Smooth muscle cell (in vitro differentiated cells): Measurements from ENCODE around the gene ROCK2. TPM values are rescaled to one million over a fixed set of nuclear protein-coding genes. Genes with fewer than 3 reads are reported as not detected.
"Not testable (repeated sequence)": the region's sequence is repeated elsewhere in the genome, so short reads cannot be mapped to it uniquely, and the experiment has no call there.

ENCODE experiments used
- DNase-seq: peaks from one replicate; lab custom pipeline; 2025; ENCODE audit not compliant: unreplicated experiment; lab: John Stamatoyannopoulos, UW
- H2AFZ ChIP-seq: fragments of 200-600 bp; sonication (generic); 2 replicates; pipeline ENCODE4 v1.6.0; 2016; ENCODE audit warnings: antibody characterized with exemption, low read depth, mild to moderate bottlenecking
- H3F3A ChIP-seq: fragments of 200-600 bp; sonication (generic); 2 replicates; pipeline ENCODE4 v1.6.0; 2017; ENCODE audit warnings: antibody characterized with exemption, low read depth
- H3K27ac ChIP-seq: fragments of 200-600 bp; sonication (generic); 2 replicates; pipeline ENCODE4 v1.5.1; 2016; ENCODE audit warnings: low read depth, mild to moderate bottlenecking
- H3K27me3 ChIP-seq: fragments of 200-600 bp; sonication (generic); 2 replicates; pipeline ENCODE4 v1.6.1; 2016; ENCODE audit warnings: low read depth, mild to moderate bottlenecking
- H3K36me3 ChIP-seq: fragments of 200-600 bp; sonication (generic); 2 replicates; pipeline ENCODE4 v1.5.1; 2016; ENCODE audit warnings: low read depth
- H3K4me1 ChIP-seq: fragments of 200-600 bp; sonication (generic); 2 replicates; pipeline ENCODE4 v1.5.1; 2016; ENCODE audit warnings: low read depth
- H3K4me2 ChIP-seq: fragments of 200-600 bp; sonication (generic); 2 replicates; pipeline ENCODE4 v1.6.0; 2016; ENCODE audit warnings: mild to moderate bottlenecking
- H3K4me3 ChIP-seq: fragments of 200-600 bp; sonication (generic); 2 replicates; pipeline ENCODE4 v1.5.1; 2016; ENCODE audit warnings: mild to moderate bottlenecking
- H3K79me2 ChIP-seq: fragments of 200-600 bp; sonication (generic); 2 replicates; pipeline ENCODE4 v1.6.0; 2016; ENCODE audit warnings: low read depth, mild to moderate bottlenecking
- H3K9ac ChIP-seq: fragments of 200-600 bp; sonication (generic); 2 replicates; pipeline ENCODE4 v1.6.0; 2016; ENCODE audit warnings: low read depth
- H3K9me3 ChIP-seq: fragments of 200-600 bp; sonication (generic); replicated peaks from 2 replicates; pipeline ENCODE4 v1.5.1; 2016; ENCODE audit warnings: low read depth
- H4K20me1 ChIP-seq: fragments of 200-600 bp; sonication (generic); 2 replicates; pipeline ENCODE4 v1.6.0; 2016; ENCODE audit warnings: low read depth
- CTCF ChIP-seq: fragments of 200-600 bp; sonication (generic); IDR thresholded peaks from 2 replicates; pipeline ENCODE4 v1.5.1; 2017; ENCODE audit warnings: borderline replicate concordance, mild to moderate bottlenecking, antibody characterized with exemption; ENCODE audit not compliant: insufficient read depth, poor library complexity, severe bottlenecking
- WGBS: methylation state at CpG from one replicate; pipeline ENCODE4 v1.1.7; 2016; ENCODE audit warnings: low lambda C conversion rate; 5-methylcytosine and 5-hydroxymethylcytosine counted together
- polyA plus RNA-seq: library from polyadenylated mRNA; unstranded; fragments of >200 nt; fragmentation: Nextera tagmentation; extraction: Ambion mirVana; gene quantifications from 2 replicates; pipeline ENCODE4 v1.2.1, GENCODE V29; 2016
- total RNA-seq: library from RNA; depleted of rRNA; stranded (reverse); fragments of >200 nt; gene quantifications from 2 replicates; pipeline ENCODE4 v1.2.3, GENCODE V29; 2014

ROCK2 gene
- total and polyA plus RNA-seq, 2 experiments from 2014 or later: 27.2 to 45.5 TPM

- no peaks in the 10 kb centered on the region for H3F3A ChIP-seq
- peaks cover 97% of the 10 kb centered on the region for H3K79me2 ChIP-seq
- no peak for DNase-seq
- 94% methylated on average over 2 of the region's 2 CpGs for WGBS
- H3K4me2 ChIP-seq: no peak overlapping the region
- TF ChIP-seq CTCF: no peak
- no peak overlapping the region for H2AFZ ChIP-seq
- no peak overlapping the region for H3K27ac ChIP-seq
- no peak overlapping the region for H3K9ac ChIP-seq
- H3K36me3 ChIP-seq: no peaks in the 10 kb centered on the region
- H3K4me3 ChIP-seq: no peak overlapping the region
- peaks cover 59% of the 10 kb centered on the region for H4K20me1 ChIP-seq
- H3K27me3 ChIP-seq: no peaks in the 10 kb centered on the region
- no peaks in the 10 kb centered on the region for H3K4me1 ChIP-seq
- H3K9me3 ChIP-seq: no peaks in the 10 kb centered on the region
Measured at GRCh38 chr2:11235583-11235982, 108.9 kb downstream of the ROCK2 start.

- DNase-seq: no peak
- Histone ChIP-seq H4K20me1 (peaks cover 58% of the 10 kb centered on the region), H3K4me1 (no peaks in the 10 kb centered on the region), H3K79me2 (peaks cover 97% of the 10 kb centered on the region), H3K36me3 (no peaks in the 10 kb centered on the region), H3K9me3 (no peaks in the 10 kb centered on the region), H3K27ac (no peak overlapping the region), H3K4me2 (no peak overlapping the region), H3F3A (no peaks in the 10 kb centered on the region), H3K27me3 (no peaks in the 10 kb centered on the region), H2AFZ (no peak overlapping the region), H3K4me3 (no peak overlapping the region), H3K9ac (no peak overlapping the region)
- peak; percentile 52 for TF ChIP-seq CTCF
- 88% methylated on average over 1 of the region's 1 CpG for WGBS
Measured at GRCh38 chr2:11234309-11234708, 110.1 kb downstream of the ROCK2 start.

- not testable (repeated sequence) for DNase-seq, H3K36me3 ChIP-seq, H3K4me1 ChIP-seq, H3F3A ChIP-seq, H3K4me2 ChIP-seq, H3K4me3 ChIP-seq, H3K9ac ChIP-seq, H3K27ac ChIP-seq, H2AFZ ChIP-seq, H3K27me3 ChIP-seq, H3K9me3 ChIP-seq
- Histone ChIP-seq H3K79me2 (peaks cover 93% of the 10 kb centered on the region), H4K20me1 (peaks cover 43% of the 10 kb centered on the region)
- WGBS: 96% methylated on average over 11 of the region's 11 CpGs
Measured at GRCh38 chr2:11231193-11231592, 113.2 kb downstream of the ROCK2 start.

- TF ChIP-seq CTCF: no peak
- Histone ChIP-seq H3K27ac (no peak overlapping the region), H2AFZ (no peak overlapping the region), H3K9me3 (no peaks in the 10 kb centered on the region), H3K36me3 (no peaks in the 10 kb centered on the region), H3K4me2 (no peak overlapping the region), H4K20me1 (peaks cover 30% of the 10 kb centered on the region), H3K79me2 (peaks cover 88% of the 10 kb centered on the region), H3K4me1 (no peaks in the 10 kb centered on the region), H3K4me3 (no peak overlapping the region), H3K27me3 (no peaks in the 10 kb centered on the region), H3K9ac (no peak overlapping the region), H3F3A (no peaks in the 10 kb centered on the region)
- DNase-seq: no peak
- 86% methylated on average over 1 of the region's 1 CpG for WGBS
Measured at GRCh38 chr2:11228692-11229091, 115.7 kb downstream of the ROCK2 start.
